ENCODE data around the gene BCAS3.
"Not testable (repeated sequence)": the region's sequence is repeated elsewhere in the genome, so short reads cannot be mapped to it uniquely, and the experiment has no call there.

Gene BCAS3

DNA sequence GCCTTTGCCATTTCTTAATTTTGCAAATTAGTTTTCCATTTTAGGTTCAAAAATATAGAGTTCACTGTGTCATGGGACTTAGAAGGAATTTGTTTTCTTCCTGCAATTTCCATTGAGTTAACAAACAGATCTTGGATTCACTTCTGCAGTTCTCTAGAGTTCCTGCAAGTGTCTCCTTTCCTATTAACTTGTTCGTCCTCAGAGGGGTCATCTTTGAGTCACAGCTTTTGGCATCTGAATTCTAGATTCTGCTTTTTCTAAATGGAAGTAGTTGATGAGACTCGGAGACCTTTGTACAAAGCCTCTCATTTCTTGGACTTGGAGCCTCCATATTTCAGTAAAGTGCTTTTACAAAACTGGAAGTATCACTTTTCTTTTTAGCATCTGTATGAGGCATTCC is 323.3 kb downstream of the BCAS3 start:
- no peak overlapping the region for H3K18ac ChIP-seq (ENCODE audit: low read length)
- H4K8ac ChIP-seq (ENCODE audit: low read depth, low read length) = no peak overlapping the region
- no CpG with 5 or more reads among the region's 2 CpGs for WGBS (ENCODE audit: extremely low coverage, insufficient coverage, low lambda C conversion rate)
- DNase-seq = peak; percentile 54
- no peak overlapping the region for H3K23ac ChIP-seq (ENCODE audit: low read length)
- no peak overlapping the region for H2BK120ac ChIP-seq (ENCODE audit: low read depth, low read length)
- H3K56ac ChIP-seq (ENCODE audit: low read length) = no peak overlapping the region
- H3K9ac ChIP-seq (ENCODE audit: low read length) = no peak overlapping the region
- H3K4me3 ChIP-seq (ENCODE audit: low read length) = no peak overlapping the region
- H3K79me2 ChIP-seq (ENCODE audit: control insufficient read depth, insufficient read depth, low read length) = no peaks in the 10 kb centered on the region
- no peak overlapping the region for H3K27ac ChIP-seq (ENCODE audit: low read depth, low read length)
- no peaks in the 10 kb centered on the region for H3K27me3 ChIP-seq (ENCODE audit: insufficient read depth, low read length, poor library complexity)
- no peak overlapping the region for H3K4me2 ChIP-seq (ENCODE audit: low read length)
- no peak overlapping the region for H2AK5ac ChIP-seq (ENCODE audit: low read length)
- H2BK15ac ChIP-seq (replicated peaks; ENCODE audit: low read depth) = no peak overlapping the region
- H3K79me1 ChIP-seq (ENCODE audit: low read length) = no peaks in the 10 kb centered on the region
- H4K5ac ChIP-seq (ENCODE audit: low read length) = no peak overlapping the region
- no peaks in the 10 kb centered on the region for H3K4me1 ChIP-seq (ENCODE audit: control insufficient read depth, low read depth, low read length)
- H3K36me3 ChIP-seq (ENCODE audit: control insufficient read depth, insufficient read depth, low read length) = no peaks in the 10 kb centered on the region
- no peak overlapping the region for H3K4ac ChIP-seq (ENCODE audit: low read depth, low read length)
- H2BK5ac ChIP-seq (ENCODE audit: low read length) = no peak overlapping the region

DNA sequence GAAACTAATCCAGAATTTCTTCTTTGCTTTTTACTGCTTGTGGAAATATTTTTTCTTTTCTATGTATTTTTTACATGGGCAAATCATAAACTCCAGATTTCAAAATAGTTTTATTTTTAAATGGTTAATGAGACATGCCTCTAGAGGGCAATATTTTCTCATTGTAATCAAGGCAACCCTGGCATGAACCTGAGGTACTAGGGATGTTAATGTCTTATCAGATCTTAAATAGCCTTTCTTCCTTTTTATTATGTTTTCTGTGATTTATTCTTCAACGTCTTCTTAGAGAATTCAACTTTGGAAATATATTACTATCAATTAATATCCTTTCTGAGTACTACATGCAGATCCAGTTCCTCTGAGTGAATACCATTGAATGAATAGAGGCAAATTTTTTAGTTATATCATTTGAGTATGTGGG is 324.7 kb downstream of the BCAS3 start:
- Histone ChIP-seq H2BK15ac (replicated peaks; ENCODE audit: low read depth) (no peak overlapping the region), H3K79me2 (ENCODE audit: control insufficient read depth, insufficient read depth, low read length) (no peaks in the 10 kb centered on the region), H3K27ac (ENCODE audit: low read depth, low read length) (no peak overlapping the region), H2BK5ac (ENCODE audit: low read length) (no peak overlapping the region), H3K18ac (ENCODE audit: low read length) (no peak overlapping the region), H4K8ac (ENCODE audit: low read depth, low read length) (no peak overlapping the region), H2AK5ac (ENCODE audit: low read length) (no peak overlapping the region), H3K23ac (ENCODE audit: low read length) (no peak overlapping the region), H2BK120ac (ENCODE audit: low read depth, low read length) (no peak overlapping the region), H3K56ac (ENCODE audit: low read length) (no peak overlapping the region), H3K4me1 (ENCODE audit: control insufficient read depth, low read depth, low read length) (no peaks in the 10 kb centered on the region), H3K36me3 (ENCODE audit: control insufficient read depth, insufficient read depth, low read length) (no peaks in the 10 kb centered on the region), H3K9ac (ENCODE audit: low read length) (no peak overlapping the region), H3K79me1 (ENCODE audit: low read length) (no peaks in the 10 kb centered on the region), H3K4ac (ENCODE audit: low read depth, low read length) (no peak overlapping the region), H3K27me3 (ENCODE audit: insufficient read depth, low read length, poor library complexity) (no peaks in the 10 kb centered on the region), H3K4me2 (ENCODE audit: low read length) (no peak overlapping the region), H4K5ac (ENCODE audit: low read length) (no peak overlapping the region), H3K4me3 (ENCODE audit: low read length) (no peak overlapping the region)
- peak; percentile 41 for DNase-seq
- no CpG with 5 or more reads among the region's 1 CpG for WGBS (ENCODE audit: extremely low coverage, insufficient coverage, low lambda C conversion rate)

DNA sequence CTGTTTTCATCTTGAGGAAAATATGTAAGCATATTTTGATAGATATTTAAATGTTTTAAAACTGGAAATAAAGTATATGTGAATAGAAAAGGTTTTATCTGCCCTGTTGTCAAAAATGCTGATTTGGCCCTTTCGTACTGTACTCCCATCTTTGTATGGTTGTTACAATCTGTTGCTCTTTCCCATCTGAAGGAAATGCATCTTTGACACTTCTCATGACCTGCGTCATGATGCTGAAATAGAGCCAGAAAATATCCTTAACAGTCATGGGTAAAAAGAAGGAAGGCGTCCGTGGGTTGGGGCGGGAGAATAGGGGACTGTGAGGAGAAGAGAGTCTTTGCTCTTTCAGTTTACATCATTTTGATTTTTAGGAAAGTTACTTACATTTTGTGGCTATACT is 327.7 kb downstream of the BCAS3 start:
- no peak overlapping the region for H3K27ac ChIP-seq (ENCODE audit: low read depth, low read length)
- no peak overlapping the region for H2AK5ac ChIP-seq (ENCODE audit: low read length)
- no peak overlapping the region for H3K23ac ChIP-seq (ENCODE audit: low read length)
- no peaks in the 10 kb centered on the region for H3K79me1 ChIP-seq (ENCODE audit: low read length)
- no peaks in the 10 kb centered on the region for H3K36me3 ChIP-seq (ENCODE audit: control insufficient read depth, insufficient read depth, low read length)
- no peak overlapping the region for H3K4ac ChIP-seq (ENCODE audit: low read depth, low read length)
- H3K79me2 ChIP-seq (ENCODE audit: control insufficient read depth, insufficient read depth, low read length) = no peaks in the 10 kb centered on the region
- H3K4me2 ChIP-seq (ENCODE audit: low read length) = no peak overlapping the region
- no peak overlapping the region for H4K5ac ChIP-seq (ENCODE audit: low read length)
- no peak for DNase-seq
- no peaks in the 10 kb centered on the region for H3K4me1 ChIP-seq (ENCODE audit: control insufficient read depth, low read depth, low read length)
- H3K18ac ChIP-seq (ENCODE audit: low read length) = no peak overlapping the region
- H3K9ac ChIP-seq (ENCODE audit: low read length) = no peak overlapping the region
- no CpG with 5 or more reads among the region's 5 CpGs for WGBS (ENCODE audit: extremely low coverage, insufficient coverage, low lambda C conversion rate)
- H2BK120ac ChIP-seq (ENCODE audit: low read depth, low read length) = no peak overlapping the region
- no peak overlapping the region for H4K8ac ChIP-seq (ENCODE audit: low read depth, low read length)
- H3K4me3 ChIP-seq (ENCODE audit: low read length) = no peak overlapping the region
- H2BK15ac ChIP-seq (replicated peaks; ENCODE audit: low read depth) = no peak overlapping the region
- no peak overlapping the region for H3K56ac ChIP-seq (ENCODE audit: low read length)
- no peak overlapping the region for H2BK5ac ChIP-seq (ENCODE audit: low read length)
- H3K27me3 ChIP-seq (ENCODE audit: insufficient read depth, low read length, poor library complexity) = no peaks in the 10 kb centered on the region

DNA sequence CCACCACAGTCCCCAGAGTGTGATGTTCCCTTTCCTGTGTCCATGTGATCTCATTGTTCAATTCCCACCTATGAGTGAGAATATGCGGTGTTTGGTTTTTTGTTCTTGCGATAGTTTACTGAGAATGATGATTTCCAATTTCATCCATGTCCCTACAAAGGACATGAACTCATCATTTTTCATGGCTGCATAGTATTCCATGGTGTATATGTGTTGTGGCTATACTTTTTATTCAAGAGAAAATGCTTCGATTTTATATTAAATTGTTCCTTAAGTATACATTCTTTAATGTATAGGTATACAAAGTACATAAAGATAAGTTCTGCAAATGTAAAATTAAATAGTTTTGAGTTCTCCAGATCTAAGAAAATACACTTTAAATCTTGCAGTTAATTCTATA is 328.3 kb downstream of the BCAS3 start:
- H3K4me1 ChIP-seq (ENCODE audit: control insufficient read depth, low read depth, low read length); H3K27me3 ChIP-seq (ENCODE audit: insufficient read depth, low read length, poor library complexity); H3K4ac ChIP-seq (ENCODE audit: low read depth, low read length); H3K79me2 ChIP-seq (ENCODE audit: control insufficient read depth, insufficient read depth, low read length); H3K56ac ChIP-seq (ENCODE audit: low read length); H3K4me3 ChIP-seq (ENCODE audit: low read length); H3K36me3 ChIP-seq (ENCODE audit: control insufficient read depth, insufficient read depth, low read length); H3K79me1 ChIP-seq (ENCODE audit: low read length); H4K5ac ChIP-seq (ENCODE audit: low read length); H3K18ac ChIP-seq (ENCODE audit: low read length); H4K8ac ChIP-seq (ENCODE audit: low read depth, low read length); H2BK5ac ChIP-seq (ENCODE audit: low read length); H3K9ac ChIP-seq (ENCODE audit: low read length); H2BK15ac ChIP-seq (replicated peaks; ENCODE audit: low read depth); H2AK5ac ChIP-seq (ENCODE audit: low read length); H3K27ac ChIP-seq (ENCODE audit: low read depth, low read length); DNase-seq; H2BK120ac ChIP-seq (ENCODE audit: low read depth, low read length); H3K23ac ChIP-seq (ENCODE audit: low read length); H3K4me2 ChIP-seq (ENCODE audit: low read length): not testable (repeated sequence)
- WGBS (ENCODE audit: extremely low coverage, insufficient coverage, low lambda C conversion rate) = no CpG with 5 or more reads among the region's 3 CpGs

DNA sequence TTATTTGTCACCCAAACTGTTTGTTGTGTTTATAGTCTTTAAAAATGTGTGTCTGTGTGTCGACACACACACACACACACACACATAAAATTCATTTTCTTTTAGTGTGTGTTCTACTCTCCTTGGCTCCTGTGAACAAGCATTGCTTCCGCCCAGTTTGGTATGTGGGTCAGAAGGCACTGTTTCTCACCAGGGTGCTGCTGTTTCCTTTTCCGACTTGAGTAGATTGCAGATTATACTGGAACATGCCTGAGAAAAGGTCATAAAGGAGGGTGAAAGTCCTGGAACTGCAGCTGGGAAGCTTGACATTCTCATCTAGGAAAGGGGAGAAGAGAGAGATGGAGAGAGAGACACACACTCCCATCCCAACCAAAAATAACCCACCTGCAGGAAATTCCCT is 330.3 kb downstream of the BCAS3 start:
- H3K9ac ChIP-seq (ENCODE audit: low read length) = no peak overlapping the region
- H3K4me1 ChIP-seq (ENCODE audit: control insufficient read depth, low read depth, low read length) = no peaks in the 10 kb centered on the region
- no peak overlapping the region for H2BK15ac ChIP-seq (replicated peaks; ENCODE audit: low read depth)
- no peak overlapping the region for H3K4ac ChIP-seq (ENCODE audit: low read depth, low read length)
- no peaks in the 10 kb centered on the region for H3K79me2 ChIP-seq (ENCODE audit: control insufficient read depth, insufficient read depth, low read length)
- no peak overlapping the region for H3K18ac ChIP-seq (ENCODE audit: low read length)
- H4K5ac ChIP-seq (ENCODE audit: low read length) = no peak overlapping the region
- no peak overlapping the region for H2BK120ac ChIP-seq (ENCODE audit: low read depth, low read length)
- no peak overlapping the region for H3K4me3 ChIP-seq (ENCODE audit: low read length)
- H4K8ac ChIP-seq (ENCODE audit: low read depth, low read length) = no peak overlapping the region
- no peaks in the 10 kb centered on the region for H3K27me3 ChIP-seq (ENCODE audit: insufficient read depth, low read length, poor library complexity)
- no peak overlapping the region for H3K23ac ChIP-seq (ENCODE audit: low read length)
- no peaks in the 10 kb centered on the region for H3K36me3 ChIP-seq (ENCODE audit: control insufficient read depth, insufficient read depth, low read length)
- no CpG with 5 or more reads among the region's 3 CpGs for WGBS (ENCODE audit: extremely low coverage, insufficient coverage, low lambda C conversion rate)
- H2AK5ac ChIP-seq (ENCODE audit: low read length) = no peak overlapping the region
- H3K4me2 ChIP-seq (ENCODE audit: low read length) = no peak overlapping the region
- no peak overlapping the region for H2BK5ac ChIP-seq (ENCODE audit: low read length)
- no peak overlapping the region for H3K27ac ChIP-seq (ENCODE audit: low read depth, low read length)
- DNase-seq = peak; percentile 18
- no peak overlapping the region for H3K56ac ChIP-seq (ENCODE audit: low read length)
- H3K79me1 ChIP-seq (ENCODE audit: low read length) = no peaks in the 10 kb centered on the region

GRCh38 chr17:61009663-61010062 is 332.0 kb downstream of the BCAS3 start:
- Histone ChIP-seq H4K8ac (ENCODE audit: low read depth, low read length) (no peak overlapping the region), H2BK5ac (ENCODE audit: low read length) (no peak overlapping the region), H3K4me1 (ENCODE audit: control insufficient read depth, low read depth, low read length) (no peaks in the 10 kb centered on the region), H3K9ac (ENCODE audit: low read length) (no peak overlapping the region), H4K5ac (ENCODE audit: low read length) (no peak overlapping the region), H2BK120ac (ENCODE audit: low read depth, low read length) (no peak overlapping the region), H2AK5ac (ENCODE audit: low read length) (no peak overlapping the region), H3K18ac (ENCODE audit: low read length) (no peak overlapping the region), H2BK15ac (replicated peaks; ENCODE audit: low read depth) (no peak overlapping the region), H3K4me3 (ENCODE audit: low read length) (no peak overlapping the region), H3K79me1 (ENCODE audit: low read length) (no peaks in the 10 kb centered on the region), H3K4ac (ENCODE audit: low read depth, low read length) (no peak overlapping the region), H3K36me3 (ENCODE audit: control insufficient read depth, insufficient read depth, low read length) (no peaks in the 10 kb centered on the region), H3K27ac (ENCODE audit: low read depth, low read length) (no peak overlapping the region), H3K56ac (ENCODE audit: low read length) (no peak overlapping the region), H3K23ac (ENCODE audit: low read length) (no peak overlapping the region), H3K27me3 (ENCODE audit: insufficient read depth, low read length, poor library complexity) (no peaks in the 10 kb centered on the region), H3K4me2 (ENCODE audit: low read length) (no peak overlapping the region), H3K79me2 (ENCODE audit: control insufficient read depth, insufficient read depth, low read length) (no peaks in the 10 kb centered on the region)
- WGBS (ENCODE audit: extremely low coverage, insufficient coverage, low lambda C conversion rate) = no CpG with 5 or more reads among the region's 1 CpG
- DNase-seq = no peak

All from mesendoderm (in vitro differentiated cells).